Left ventricle myocardium inferior (tissue), 1 donor: ENCODE measurements around the gene JAK3. TPM values are rescaled to one million over a fixed set of nuclear protein-coding genes. Genes with fewer than 3 reads are reported as not detected.

Experiments used
- DNase-seq: peaks from one replicate; pipeline ENCODE4 v3.0.0-alpha.2; 2020
- H3K27ac ChIP-seq: fragments of 200-600 bp; replicated peaks from 2 replicates; pipeline ENCODE4 v1.8.0; 2021
- H3K27me3 ChIP-seq: fragments of 200-600 bp; 2 replicates; pipeline ENCODE4 v1.8.0; 2021; ENCODE audit warnings: low read depth
- H3K36me3 ChIP-seq: fragments of 200-600 bp; 2 replicates; pipeline ENCODE4 v1.8.0; 2021
- H3K4me1 ChIP-seq: fragments of 200-600 bp; 2 replicates; pipeline ENCODE4 v1.8.0; 2021
- H3K4me3 ChIP-seq: fragments of 200-600 bp; 2 replicates; pipeline ENCODE4 v1.8.0; 2021; ENCODE audit warnings: mild to moderate bottlenecking, moderate library complexity
- H3K9me3 ChIP-seq: fragments of 200-600 bp; replicated peaks from 2 replicates; pipeline ENCODE4 v1.8.0; 2021
- CTCF ChIP-seq: fragments of 200-600 bp; IDR thresholded peaks from 2 replicates; pipeline ENCODE4 v1.8.0; 2021; ENCODE audit warnings: antibody characterized with exemption, mild to moderate bottlenecking, borderline replicate concordance
- intact Hi-C: fragments of 100-400 bp; cut with micrococcal nuclease; formaldehyde crosslinking; loops from one replicate; pipeline ENCODE4 v1.11.0; 2022
- total RNA-seq: library from RNA; stranded (reverse); fragmentation: NEBNext Ultra II Directional; extraction: Animal tissue kit (Norgen Biotek cat#: 25700); gene quantifications from one replicate; pipeline ENCODE4 v1.2.1, GENCODE V29; 2021
- donor health status: DM: no; HTN: yes; CAD: no; lungs with severe emphysema.

Gene JAK3
- total RNA-seq, 1 donor from 2014 or later = 1.7 TPM

GRCh38 chr19:17868669-17869068, 20.9 kb upstream of the JAK3 start:
- intact Hi-C loops = no loop called here
- no peak for DNase-seq
- Histone ChIP-seq H3K4me3 (no peak overlapping the region), H3K4me1 (peaks cover 20% of the 10 kb centered on the region), H3K27me3 (peaks cover 40% of the 10 kb centered on the region), H3K9me3 (no peaks in the 10 kb centered on the region), H3K27ac (no peak overlapping the region), H3K36me3 (peaks cover 22% of the 10 kb centered on the region)
- TF ChIP-seq CTCF = no peak

GRCh38 chr19:17866964-17867486, 19.2 kb upstream of the JAK3 start:
- intact Hi-C loops = no loop called here
- Histone ChIP-seq H3K4me3 (no peak overlapping the region), H3K27me3 (peaks cover 24% of the 10 kb centered on the region), H3K36me3 (peaks cover 38% of the 10 kb centered on the region), H3K9me3 (no peaks in the 10 kb centered on the region), H3K27ac (no peak overlapping the region), H3K4me1 (peaks cover 18% of the 10 kb centered on the region)
- DNase-seq = no peak
- no peak for TF ChIP-seq CTCF

- no peak for DNase-seq
- Histone ChIP-seq H3K27ac (no peak overlapping the region), H3K4me3 (no peak overlapping the region), H3K9me3 (no peaks in the 10 kb centered on the region), H3K4me1 (peaks cover 19% of the 10 kb centered on the region), H3K36me3 (peaks cover 44% of the 10 kb centered on the region), H3K27me3 (peaks cover 18% of the 10 kb centered on the region)
- TF ChIP-seq CTCF = no peak
- intact Hi-C loops = no loop called here
These were observed 18.7 kb upstream of the JAK3 start for GRCh38 chr19:17866312-17866963.

GRCh38 chr19:17865364-17866311, 17.9 kb upstream of the JAK3 start:
- TF ChIP-seq CTCF = no peak
- peaks cover 27% of the 10 kb centered on the region for H3K4me1 ChIP-seq
- H3K27me3 ChIP-seq = peaks cover 10% of the 10 kb centered on the region
- no peak overlapping the region for H3K27ac ChIP-seq
- intact Hi-C loops = no loop called here
- no peaks in the 10 kb centered on the region for H3K9me3 ChIP-seq
- no peak overlapping the region for H3K4me3 ChIP-seq
- no peak for DNase-seq
- H3K36me3 ChIP-seq = peaks cover 46% of the 10 kb centered on the region

- Histone ChIP-seq H3K27me3 (no peaks in the 10 kb centered on the region), H3K4me1 (peaks cover 36% of the 10 kb centered on the region), H3K9me3 (no peaks in the 10 kb centered on the region), H3K4me3 (no peak overlapping the region), H3K27ac (peak overlapping the region; percentile 50), H3K36me3 (peaks cover 46% of the 10 kb centered on the region)
- no peak for DNase-seq
- intact Hi-C loops = no loop called here
- no peak for TF ChIP-seq CTCF
These were observed 15.9 kb upstream of the JAK3 start for GRCh38 chr19:17863520-17864182.
